Type B pancreatic cell (in vitro differentiated cells): ENCODE results near the gene SIK2. TPM values are rescaled to one million over a fixed set of nuclear protein-coding genes. Genes with fewer than 3 reads are reported as not detected.

Experiments used
- DNase-seq: peaks from one replicate; pipeline ENCODE4 v3.0.0; 2021; ENCODE audit warnings: mixed read lengths; ENCODE audit not compliant: unreplicated experiment; ENCODE audit errors: extremely low spot score
- H3K27ac Mint-ChIP-seq: 2 replicates; pipeline ENCODE4 v1.8.0; 2021; ENCODE audit warnings: mild to moderate bottlenecking, mixed read lengths
- H3K27me3 Mint-ChIP-seq: 2 replicates; pipeline ENCODE4 v1.8.0; 2021; ENCODE audit warnings: mixed read lengths
- H3K36me3 Mint-ChIP-seq: 2 replicates; pipeline ENCODE4 v1.8.0; 2021; ENCODE audit warnings: mixed read lengths
- H3K4me1 Mint-ChIP-seq: one replicate; pipeline ENCODE4 v1.8.0; 2021; ENCODE audit warnings: mixed read lengths; ENCODE audit not compliant: unreplicated experiment
- H3K4me3 Mint-ChIP-seq: 2 replicates; pipeline ENCODE4 v1.8.0; 2021; ENCODE audit warnings: mild to moderate bottlenecking, mixed read lengths
- H3K9me3 Mint-ChIP-seq: 2 replicates; pipeline ENCODE4 v1.8.0; 2021; ENCODE audit warnings: mixed read lengths
- CTCF ChIP-seq: fragments of 200-600 bp; sonication (generic); conservative IDR thresholded peaks from 2 replicates; pipeline ENCODE4 v1.5.0; 2021; ENCODE audit warnings: antibody characterized with exemption, mild to moderate bottlenecking
- total RNA-seq: library from RNA; stranded (reverse); gene quantifications from 2 replicates; pipeline ENCODE4 v1.2.1, GENCODE V29; 2021; ENCODE audit warnings: low replicate concordance

The SIK2 gene
- total RNA-seq, 1 donor from 2014 or later, result 28.0 TPM

- H3K9me3 Mint-ChIP-seq, result no peaks in the 10 kb centered on the region
- peaks cover 43% of the 10 kb centered on the region for H3K36me3 Mint-ChIP-seq
- no peak overlapping the region for H3K27ac Mint-ChIP-seq
- no peaks in the 10 kb centered on the region for H3K27me3 Mint-ChIP-seq
- DNase-seq, result no peak
- no peak overlapping the region for H3K4me3 Mint-ChIP-seq
- TF ChIP-seq CTCF, result no peak
- peaks cover 10% of the 10 kb centered on the region for H3K4me1 Mint-ChIP-seq
These were observed 157.6 kb downstream of the SIK2 start for GRCh38 chr11:111759778-111760407.

GRCh38 chr11:111761036-111761435 is 158.8 kb downstream of the SIK2 start:
- Mint-ChIP-seq H3K4me1 (peaks cover 13% of the 10 kb centered on the region), H3K9me3 (no peaks in the 10 kb centered on the region), H3K36me3 (peaks cover 45% of the 10 kb centered on the region), H3K4me3 (no peak overlapping the region), H3K27me3 (no peaks in the 10 kb centered on the region), H3K27ac (no peak overlapping the region)
- no peak for DNase-seq
- no peak for TF ChIP-seq CTCF

GRCh38 chr11:111762526-111762925 is 160.3 kb downstream of the SIK2 start:
- Mint-ChIP-seq H3K27ac (no peak overlapping the region), H3K4me1 (peaks cover 20% of the 10 kb centered on the region), H3K36me3 (peaks cover 37% of the 10 kb centered on the region), H3K27me3 (no peaks in the 10 kb centered on the region), H3K4me3 (no peak overlapping the region), H3K9me3 (no peaks in the 10 kb centered on the region)
- TF ChIP-seq CTCF, result no peak
- no peak for DNase-seq

GRCh38 chr11:111762981-111763643 is 160.9 kb downstream of the SIK2 start:
- Mint-ChIP-seq H3K27me3 (no peaks in the 10 kb centered on the region), H3K9me3 (no peaks in the 10 kb centered on the region), H3K27ac (no peak overlapping the region), H3K36me3 (peaks cover 31% of the 10 kb centered on the region), H3K4me1 (peaks cover 20% of the 10 kb centered on the region), H3K4me3 (peak overlapping the region; percentile 39)
- DNase-seq, result no peak
- TF ChIP-seq CTCF, result peak; percentile 16

GRCh38 chr11:111764621-111765020 is 162.4 kb downstream of the SIK2 start:
- H3K27me3 Mint-ChIP-seq, result no peaks in the 10 kb centered on the region

More at GRCh38 chr11:111764621-111765020, 162.4 kb downstream of the SIK2 start:
- no peak for DNase-seq
- peak overlapping the region; percentile 93 for H3K4me3 Mint-ChIP-seq
- H3K9me3 Mint-ChIP-seq, result no peaks in the 10 kb centered on the region
- H3K36me3 Mint-ChIP-seq, result peaks cover 20% of the 10 kb centered on the region
- TF ChIP-seq CTCF, result no peak
- H3K27ac Mint-ChIP-seq, result peak overlapping the region; percentile 88
- peaks cover 20% of the 10 kb centered on the region for H3K4me1 Mint-ChIP-seq
